ENCODE results near the gene LIME1. TPM values are rescaled to one million over a fixed set of nuclear protein-coding genes. Genes with fewer than 3 reads are reported as not detected.
"Not testable (repeated sequence)": the region's sequence is repeated elsewhere in the genome, so short reads cannot be mapped to it uniquely, and the experiment has no call there.

LIME1 gene
- polyA plus RNA-seq, 3 donors, result 0.39 to 8.8 (median 0.62) TPM

DNA sequence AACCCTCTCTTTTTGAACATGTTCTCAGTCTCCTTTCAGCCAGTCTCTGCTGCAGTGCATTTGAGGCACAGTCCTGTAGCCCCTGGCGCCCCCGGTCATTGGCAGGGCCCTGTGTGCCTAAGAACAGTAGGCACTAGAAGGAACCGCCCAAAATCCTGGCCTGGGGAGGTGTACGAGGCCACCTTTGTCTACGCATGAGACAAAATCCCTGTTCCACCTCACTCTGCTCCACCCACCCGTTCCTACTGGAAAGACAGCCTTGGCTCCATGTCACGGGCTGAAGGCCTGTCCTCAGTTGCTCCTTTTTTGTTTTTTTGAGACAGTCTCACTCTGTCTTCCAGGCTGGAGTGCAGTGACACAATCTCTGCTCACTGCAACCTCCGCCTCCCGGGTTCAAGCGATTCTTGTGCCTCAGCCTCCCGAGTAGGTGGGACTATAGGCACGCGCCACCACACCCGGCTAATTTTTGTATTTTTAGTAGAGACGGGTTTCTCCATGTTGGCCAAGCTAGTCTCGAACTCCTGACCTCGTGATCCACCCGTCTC is 6.2 kb upstream of the LIME1 start:
- H3K4me2 ChIP-seq (replicated peaks; ENCODE audit: extremely low read depth, low read length, poor library complexity, severe bottlenecking); H2AFZ ChIP-seq (ENCODE audit: insufficient read depth, low read depth, low read length, poor library complexity, severe bottlenecking); H3K4me3 ChIP-seq (replicated peaks in 1 of 3; ENCODE audit: low read depth in 2 of 3, low read length in 3 of 3); H3K9me3 ChIP-seq (replicated peaks in 1 of 2; ENCODE audit: control insufficient read depth in 1 of 2, insufficient read depth in 1 of 2, low read length in 2 of 2); DNase-seq; H3K4me3 Mint-ChIP-seq; H3K27ac ChIP-seq (ENCODE audit: low read depth in 1 of 2, low read length in 2 of 2); H3K27me3 Mint-ChIP-seq (ENCODE audit: low read depth in 3 of 3); H3K9me3 Mint-ChIP-seq; H3K9ac ChIP-seq (ENCODE audit: insufficient read depth, low read length, poor library complexity, severe bottlenecking); intact Hi-C loops (cut with micrococcal nuclease); H3K27me3 ChIP-seq (ENCODE audit: control insufficient read depth in 2 of 2, insufficient read depth in 2 of 2, low read length in 2 of 2): not testable (repeated sequence)
- Histone ChIP-seq H3K4me1 (ENCODE audit: control insufficient read depth in 1 of 2, insufficient read depth in 2 of 2, low read length in 2 of 2) (peaks cover 0 to 11% of the 10 kb centered on the region in 2 donors), H3K79me2 (ENCODE audit: insufficient read depth, low read length) (peaks cover 40% of the 10 kb centered on the region), H4K20me1 (ENCODE audit: insufficient read depth, low read length) (peaks cover 95% of the 10 kb centered on the region), H3K36me3 (replicated peaks in 1 of 2; ENCODE audit: control insufficient read depth in 1 of 2, insufficient read depth in 2 of 2, low read length in 2 of 2) (peaks cover 36 to 79% of the 10 kb centered on the region in 2 donors)
- 67% methylated on average over 16 of the region's 18 CpGs for WGBS (ENCODE audit: insufficient coverage)
- Mint-ChIP-seq H3K4me1 (peaks cover 21% of the 10 kb centered on the region), H3K27ac (peak overlapping the region in 1 of 7 donors; percentile 81), H3K36me3 (peaks cover 42 to 51% of the 10 kb centered on the region in 2 donors)

- Histone ChIP-seq H3K9me3 (replicated peaks in 1 of 2; ENCODE audit: control insufficient read depth in 1 of 2, insufficient read depth in 1 of 2, low read length in 2 of 2) (no peaks in the 10 kb centered on the region), H3K36me3 (replicated peaks in 1 of 2; ENCODE audit: control insufficient read depth in 1 of 2, insufficient read depth in 2 of 2, low read length in 2 of 2) (peaks cover 40 to 85% of the 10 kb centered on the region in 2 donors), H3K79me2 (ENCODE audit: insufficient read depth, low read length) (peaks cover 36% of the 10 kb centered on the region), H3K4me2 (replicated peaks; ENCODE audit: extremely low read depth, low read length, poor library complexity, severe bottlenecking) (no peak overlapping the region), H2AFZ (ENCODE audit: insufficient read depth, low read depth, low read length, poor library complexity, severe bottlenecking) (no peak overlapping the region), H4K20me1 (ENCODE audit: insufficient read depth, low read length) (peaks cover 97% of the 10 kb centered on the region), H3K27me3 (ENCODE audit: control insufficient read depth in 2 of 2, insufficient read depth in 2 of 2, low read length in 2 of 2) (peaks cover 0 to 7% of the 10 kb centered on the region in 2 donors), H3K9ac (ENCODE audit: insufficient read depth, low read length, poor library complexity, severe bottlenecking) (no peak overlapping the region), H3K4me3 (replicated peaks in 1 of 3; ENCODE audit: low read depth in 2 of 3, low read length in 3 of 3) (no peak overlapping the region), H3K27ac (ENCODE audit: low read depth in 1 of 2, low read length in 2 of 2) (no peak overlapping the region), H3K4me1 (ENCODE audit: control insufficient read depth in 1 of 2, insufficient read depth in 2 of 2, low read length in 2 of 2) (peaks cover 0 to 12% of the 10 kb centered on the region in 2 donors)
- Mint-ChIP-seq H3K36me3 (peaks cover 33 to 56% of the 10 kb centered on the region in 2 donors), H3K4me1 (peaks cover 27% of the 10 kb centered on the region), H3K9me3 (no peaks in the 10 kb centered on the region), H3K27ac (no peak overlapping the region), H3K27me3 (ENCODE audit: low read depth in 3 of 3) (peaks cover 6 to 14% (median 9%) of the 10 kb centered on the region in 3 donors), H3K4me3 (no peak overlapping the region)
- DNase-seq, result no peak
- 89% methylated on average over 3 of the region's 5 CpGs for WGBS (ENCODE audit: insufficient coverage)
- TF ChIP-seq, protein P1, sequence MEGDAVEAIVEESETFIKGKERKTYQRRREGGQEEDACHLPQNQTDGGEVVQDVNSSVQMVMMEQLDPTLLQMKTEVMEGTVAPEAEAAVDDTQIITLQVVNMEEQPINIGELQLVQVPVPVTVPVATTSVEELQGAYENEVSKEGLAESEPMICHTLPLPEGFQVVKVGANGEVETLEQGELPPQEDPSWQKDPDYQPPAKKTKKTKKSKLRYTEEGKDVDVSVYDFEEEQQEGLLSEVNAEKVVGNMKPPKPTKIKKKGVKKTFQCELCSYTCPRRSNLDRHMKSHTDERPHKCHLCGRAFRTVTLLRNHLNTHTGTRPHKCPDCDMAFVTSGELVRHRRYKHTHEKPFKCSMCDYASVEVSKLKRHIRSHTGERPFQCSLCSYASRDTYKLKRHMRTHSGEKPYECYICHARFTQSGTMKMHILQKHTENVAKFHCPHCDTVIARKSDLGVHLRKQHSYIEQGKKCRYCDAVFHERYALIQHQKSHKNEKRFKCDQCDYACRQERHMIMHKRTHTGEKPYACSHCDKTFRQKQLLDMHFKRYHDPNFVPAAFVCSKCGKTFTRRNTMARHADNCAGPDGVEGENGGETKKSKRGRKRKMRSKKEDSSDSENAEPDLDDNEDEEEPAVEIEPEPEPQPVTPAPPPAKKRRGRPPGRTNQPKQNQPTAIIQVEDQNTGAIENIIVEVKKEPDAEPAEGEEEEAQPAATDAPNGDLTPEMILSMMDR (IDR thresholded peaks at IDR 0.05), result no peak
- intact Hi-C loops (cut with micrococcal nuclease), result no loop called here
Measured at GRCh38 chr20:63731410-63731809, 5.1 kb upstream of the LIME1 start.
